Ammon's horn (tissue), 1 donor: ENCODE results near the gene C2CD2L.
"Not testable (repeated sequence)": the region's sequence is repeated elsewhere in the genome, so short reads cannot be mapped to it uniquely, and the experiment has no call there.

Source experiments
- DNase-seq: peaks from one replicate; pipeline ENCODE4 v3.0.0-alpha.2; 2016; ENCODE audit warnings: low spot score

Gene C2CD2L

GRCh38 chr11:119152043-119152442 is 44.9 kb downstream of the C2CD2L start:
- no peak for DNase-seq

GRCh38 chr11:119152604-119153003 is 45.5 kb downstream of the C2CD2L start:
- no peak for DNase-seq

GRCh38 chr11:119153049-119153818 is 46.1 kb downstream of the C2CD2L start:
- DNase-seq: no peak

- no peak for DNase-seq
These were observed 47.0 kb downstream of the C2CD2L start for GRCh38 chr11:119154178-119154577.

GRCh38 chr11:119155733-119156492 is 48.8 kb downstream of the C2CD2L start:
- no peak for DNase-seq

GRCh38 chr11:119156496-119156895 is 49.4 kb downstream of the C2CD2L start:
- DNase-seq: no peak

- DNase-seq: no peak
These were observed 49.9 kb downstream of the C2CD2L start for GRCh38 chr11:119157063-119157462.

- no peak for DNase-seq
These were observed 51.3 kb downstream of the C2CD2L start for GRCh38 chr11:119158467-119158866.

- no peak for DNase-seq
These were observed 53.0 kb downstream of the C2CD2L start for GRCh38 chr11:119160151-119160550.

- no peak for DNase-seq
These were observed 54.7 kb downstream of the C2CD2L start for GRCh38 chr11:119161871-119162270.

GRCh38 chr11:119166368-119167076 is 59.4 kb downstream of the C2CD2L start:
- DNase-seq: no peak

GRCh38 chr11:119167077-119167458 is 59.9 kb downstream of the C2CD2L start:
- DNase-seq: not testable (repeated sequence)

GRCh38 chr11:119167933-119168332 is 60.8 kb downstream of the C2CD2L start:
- DNase-seq: no peak
